Sigmoid colon (tissue), 7 donors: ENCODE results near the gene CLEC20A. TPM values are rescaled to one million over a fixed set of nuclear protein-coding genes. Genes with fewer than 3 reads are reported as not detected.

Experiments used
- DNase-seq: peaks from one replicate; pipeline ENCODE4 v3.0.0-alpha.2; 2019
- H3K27ac ChIP-seq, 4 donors: fragments of 200-600 bp; sonication (generic); one replicate each; pipeline ENCODE4 v1.5.1; 2016 to 2019; ENCODE audit warnings: mild to moderate bottlenecking in 1 of 4
- H3K27me3 ChIP-seq, 3 donors: fragments of 200-600 bp; sonication (generic); one replicate each; pipeline ENCODE4 v1.5.1; 2019; ENCODE audit warnings: mild to moderate bottlenecking in 1 of 3
- H3K36me3 ChIP-seq, 4 donors: fragments of 200-600 bp; sonication (generic); one replicate each; pipeline ENCODE4 v1.5.1; 2016 to 2019
- H3K4me1 ChIP-seq, 4 donors: fragments of 200-600 bp; sonication (generic); one replicate each; pipeline ENCODE4 v1.5.1; 2017 to 2019
- H3K4me3 ChIP-seq, 4 donors: fragments of 200-600 bp; sonication (generic); one replicate each; pipeline ENCODE4 v1.5.1; 2017 to 2019; ENCODE audit warnings: mild to moderate bottlenecking in 2 of 4, moderate library complexity in 1 of 4
- H3K9me3 ChIP-seq, 4 donors: fragments of 200-600 bp in 3 of 4; sonication (generic) in 3 of 4; one replicate each; pipeline versions ENCODE4 v1.5.1 to v1.6.1; 2013 to 2019
- EP300 ChIP-seq, 4 donors: sonication (generic); formaldehyde crosslinking; IDR thresholded peaks; one replicate each; pipeline ENCODE4 v1.6.1; 2017; ENCODE audit warnings: antibody characterized with exemption in 4 of 4
- POLR2A ChIP-seq, 2 donors: fragments of 450-650 bp; IDR thresholded peaks; one replicate each; pipeline ENCODE4 v1.6.1; 2016; ENCODE audit warnings: antibody characterized with exemption in 2 of 2, mild to moderate bottlenecking in 2 of 2, moderate library complexity in 2 of 2
- POLR2AphosphoS5 ChIP-seq, 4 donors: sonication (generic); formaldehyde crosslinking; IDR thresholded peaks; one replicate each; pipeline ENCODE4 v1.6.1; 2017; ENCODE audit warnings: antibody characterized with exemption in 4 of 4
- WGBS, 2 donors: extraction: QIAGEN DNeasy Blood & Tissue Kit; methylation state at CpG; one replicate each; pipeline ENCODE4 v1.1.7; 2013; 5-methylcytosine and 5-hydroxymethylcytosine counted together
- intact Hi-C: fragments of 100-400 bp; cut with DNase I; formaldehyde crosslinking; loops from one replicate; pipeline ENCODE4 v1.15.1; 2023
- polyA plus RNA-seq, 3 donors: library from polyadenylated mRNA; stranded (reverse); fragments of 200-250 nt; gene quantifications; one replicate each; pipeline ENCODE4 v1.2.3, GENCODE V29; 2013
- total RNA-seq, 4 donors: library from RNA; depleted of rRNA; stranded (reverse); fragments of >200 nt; gene quantifications; one replicate each; pipeline ENCODE4 v1.1.0, GENCODE V29; 2016
- TF ChIP-seq, protein P1 (sequence below), 4 experiments: fragments of 450-650 bp in 3 of 4; fragments of 200-600 bp in 1 of 4; IDR thresholded peaks; one replicate each; pipeline ENCODE4 v1.5.1; 2016 to 2019; ENCODE audit warnings: antibody characterized with exemption in 4 of 4, mild to moderate bottlenecking in 3 of 4, moderate library complexity in 2 of 4
- donor health status: healthy with polysubstance abuse.
- donor health status: Bipolar disorder and iron deficiency.
- donor health status: healthy.

Gene CLEC20A
- total and polyA plus RNA-seq, 7 donors = 1.3 TPM; not detected in 6

DNA sequence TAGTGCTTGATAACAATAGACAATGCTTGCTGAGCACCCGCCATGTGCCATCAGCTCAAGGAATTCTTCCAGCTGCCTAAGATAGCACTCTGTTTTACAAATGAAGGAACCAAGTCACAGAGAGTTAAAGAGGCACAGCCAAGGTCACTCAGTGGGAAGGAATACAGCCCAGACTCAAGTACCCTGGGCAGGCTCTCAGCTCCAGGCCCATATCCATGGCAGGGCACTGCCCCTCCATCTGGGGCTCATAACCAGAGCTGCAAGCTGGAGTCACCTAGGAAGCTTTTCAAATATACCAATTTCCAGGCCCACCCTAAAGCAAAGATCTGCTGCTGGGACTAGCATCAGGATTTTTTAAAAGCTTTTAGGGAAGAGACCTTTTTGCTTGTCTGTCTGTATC is 1.6 kb downstream of the CLEC20A start:
- no peak overlapping the region for H3K4me3 ChIP-seq
- WGBS, 2 donors = 96 to 100% methylated on average over 1 of the region's 1 CpG
- H3K36me3 ChIP-seq = no peaks in the 10 kb centered on the region
- no peaks in the 10 kb centered on the region for H3K27me3 ChIP-seq
- no peak overlapping the region for H3K27ac ChIP-seq
- H3K9me3 ChIP-seq = no peaks in the 10 kb centered on the region
- intact Hi-C loops = no loop called here
- no peak for DNase-seq
- no peak for TF ChIP-seq POLR2AphosphoS5 (IDR thresholded peaks at IDR 0.05)
- no peak for TF ChIP-seq POLR2A (IDR thresholded peaks at IDR 0.05)
- TF ChIP-seq, protein P1, sequence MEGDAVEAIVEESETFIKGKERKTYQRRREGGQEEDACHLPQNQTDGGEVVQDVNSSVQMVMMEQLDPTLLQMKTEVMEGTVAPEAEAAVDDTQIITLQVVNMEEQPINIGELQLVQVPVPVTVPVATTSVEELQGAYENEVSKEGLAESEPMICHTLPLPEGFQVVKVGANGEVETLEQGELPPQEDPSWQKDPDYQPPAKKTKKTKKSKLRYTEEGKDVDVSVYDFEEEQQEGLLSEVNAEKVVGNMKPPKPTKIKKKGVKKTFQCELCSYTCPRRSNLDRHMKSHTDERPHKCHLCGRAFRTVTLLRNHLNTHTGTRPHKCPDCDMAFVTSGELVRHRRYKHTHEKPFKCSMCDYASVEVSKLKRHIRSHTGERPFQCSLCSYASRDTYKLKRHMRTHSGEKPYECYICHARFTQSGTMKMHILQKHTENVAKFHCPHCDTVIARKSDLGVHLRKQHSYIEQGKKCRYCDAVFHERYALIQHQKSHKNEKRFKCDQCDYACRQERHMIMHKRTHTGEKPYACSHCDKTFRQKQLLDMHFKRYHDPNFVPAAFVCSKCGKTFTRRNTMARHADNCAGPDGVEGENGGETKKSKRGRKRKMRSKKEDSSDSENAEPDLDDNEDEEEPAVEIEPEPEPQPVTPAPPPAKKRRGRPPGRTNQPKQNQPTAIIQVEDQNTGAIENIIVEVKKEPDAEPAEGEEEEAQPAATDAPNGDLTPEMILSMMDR (IDR thresholded peaks at IDR 0.05) = no peak
- TF ChIP-seq EP300 (IDR thresholded peaks at IDR 0.05) = no peak
- H3K4me1 ChIP-seq = no peaks in the 10 kb centered on the region

DNA sequence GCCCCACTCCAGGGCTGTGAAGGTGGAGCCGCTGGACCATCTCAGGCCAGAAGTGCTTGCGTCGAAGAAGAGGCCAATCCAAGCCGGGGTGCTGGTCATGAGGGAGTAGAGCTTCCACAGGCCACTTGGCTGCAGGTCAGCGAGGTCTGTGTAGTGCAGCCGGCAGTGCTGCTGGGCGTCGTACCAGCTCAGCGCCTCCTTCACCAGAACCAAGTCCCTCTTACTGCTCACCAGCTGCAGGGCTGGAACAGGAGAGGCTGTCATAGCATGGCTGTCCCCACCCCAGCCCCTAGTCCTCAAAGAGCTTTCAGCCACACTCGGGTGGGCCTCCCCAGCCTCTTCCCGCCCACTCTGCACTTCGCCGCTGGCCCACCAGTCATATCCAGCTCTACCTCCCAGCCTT is 2.2 kb downstream of the CLEC20A start:
- no peak overlapping the region for H3K4me3 ChIP-seq
- intact Hi-C loops = no loop called here
- WGBS, 2 donors = 95 to 97% methylated on average over 13 of the region's 13 CpGs
- no peaks in the 10 kb centered on the region for H3K27me3 ChIP-seq
- no peak overlapping the region for H3K27ac ChIP-seq
- no peaks in the 10 kb centered on the region for H3K4me1 ChIP-seq
- H3K9me3 ChIP-seq = no peaks in the 10 kb centered on the region
- DNase-seq = no peak
- no peaks in the 10 kb centered on the region for H3K36me3 ChIP-seq
- TF ChIP-seq EP300 (IDR thresholded peaks at IDR 0.05) = no peak
- TF ChIP-seq, protein P1 (IDR thresholded peaks at IDR 0.05) = no peak
- no peak for TF ChIP-seq POLR2A (IDR thresholded peaks at IDR 0.05)
- no peak for TF ChIP-seq POLR2AphosphoS5 (IDR thresholded peaks at IDR 0.05)

DNA sequence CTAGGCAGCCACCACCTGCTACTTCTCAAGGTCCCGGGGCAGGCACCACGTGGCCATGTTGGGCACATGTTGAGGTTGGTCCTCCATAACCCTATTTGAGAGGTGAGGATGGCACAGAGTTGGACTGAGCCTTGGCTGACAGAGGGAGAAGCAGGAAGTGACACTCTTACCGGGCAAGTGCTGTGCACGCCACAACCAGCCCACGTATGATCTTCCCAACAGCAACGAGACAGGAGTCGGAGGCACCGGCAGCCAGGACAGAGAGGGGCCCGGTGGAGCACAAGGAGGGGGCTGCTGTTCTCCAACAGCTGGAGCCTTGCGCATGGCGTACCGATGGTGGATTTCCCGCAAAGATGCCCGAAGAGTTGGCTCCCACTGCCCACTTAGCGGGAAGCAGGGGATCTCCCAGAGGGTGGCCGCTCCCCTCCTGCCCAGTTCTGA is 3.4 kb downstream of the CLEC20A start:
- H3K36me3 ChIP-seq = no peaks in the 10 kb centered on the region
- H3K4me1 ChIP-seq = no peaks in the 10 kb centered on the region
- WGBS, 2 donors = 93 to 94% methylated on average over 16 of the region's 16 CpGs
- H3K9me3 ChIP-seq = no peaks in the 10 kb centered on the region
- no peaks in the 10 kb centered on the region for H3K27me3 ChIP-seq
- intact Hi-C loops = no loop called here
- no peak overlapping the region for H3K27ac ChIP-seq
- H3K4me3 ChIP-seq = no peak overlapping the region
- no peak for DNase-seq
- no peak for TF ChIP-seq POLR2AphosphoS5 (IDR thresholded peaks at IDR 0.05)
- no peak for TF ChIP-seq POLR2A (IDR thresholded peaks at IDR 0.05)
- no peak for TF ChIP-seq EP300 (IDR thresholded peaks at IDR 0.05)
- TF ChIP-seq, protein P1 (IDR thresholded peaks at IDR 0.05) = no peak

DNA sequence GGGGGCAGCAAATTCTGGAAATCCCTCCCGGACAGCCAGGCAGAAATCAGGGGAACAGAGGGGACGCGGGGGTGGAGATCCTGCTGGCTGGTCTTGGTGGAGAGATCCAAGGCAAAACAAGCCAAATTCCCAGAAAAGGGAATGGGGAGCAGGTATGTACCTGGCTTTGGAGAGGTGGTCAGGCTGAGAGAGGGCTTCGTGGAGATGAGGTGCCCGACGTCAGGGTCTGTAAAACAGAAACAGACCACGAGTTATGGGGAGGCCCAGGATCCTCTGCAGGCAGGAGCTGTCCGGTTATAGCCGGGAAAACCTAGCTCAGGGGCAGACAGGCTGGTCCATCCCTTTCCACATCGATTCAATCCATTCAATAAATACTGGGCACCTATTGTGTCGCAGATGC is 4.4 kb downstream of the CLEC20A start:
- TF ChIP-seq POLR2A (IDR thresholded peaks at IDR 0.05) (no peak), EP300 (IDR thresholded peaks at IDR 0.05) (no peak)
- Histone ChIP-seq H3K36me3 (no peaks in the 10 kb centered on the region), H3K4me1 (no peaks in the 10 kb centered on the region), H3K4me3 (no peak overlapping the region), H3K27me3 (peaks cover 0 to 6% (median 0%) of the 10 kb centered on the region in 3 donors), H3K27ac (no peak overlapping the region), H3K9me3 (no peaks in the 10 kb centered on the region)
- WGBS, 2 donors = 90 to 91% methylated on average over 11 of the region's 11 CpGs
- intact Hi-C loops = no loop called here
- DNase-seq = no peak

DNA sequence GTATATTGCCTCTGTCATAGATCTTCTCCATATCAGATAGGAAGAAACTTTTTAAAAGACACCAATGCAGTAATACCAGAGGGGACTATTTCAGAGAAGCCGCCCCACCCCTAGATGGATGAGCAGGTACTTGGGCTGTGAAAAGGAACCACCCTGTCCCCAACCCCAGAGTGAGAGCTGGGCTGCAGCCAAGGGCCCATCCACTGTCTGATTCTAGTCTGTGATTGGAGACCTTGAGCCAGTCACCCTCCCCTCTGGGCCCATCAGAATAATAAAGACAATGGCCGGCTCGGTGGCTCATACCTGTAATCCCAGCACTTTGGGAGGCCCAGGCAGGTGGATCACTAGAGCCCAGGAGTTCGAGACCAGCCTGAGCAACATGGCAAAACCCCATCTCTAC is 5.0 kb downstream of the CLEC20A start:
- WGBS, 2 donors = 91 to 92% methylated on average over 4 of the region's 4 CpGs
- no peak overlapping the region for H3K27ac ChIP-seq
- intact Hi-C loops = no loop called here
- no peak overlapping the region for H3K4me3 ChIP-seq
- peaks cover 0 to 12% (median 0%) of the 10 kb centered on the region in 3 donors for H3K27me3 ChIP-seq
- H3K36me3 ChIP-seq = no peaks in the 10 kb centered on the region
- H3K9me3 ChIP-seq = no peaks in the 10 kb centered on the region
- DNase-seq = no peak
- H3K4me1 ChIP-seq = peaks cover 0 to 5% (median 5%) of the 10 kb centered on the region in 4 donors
- TF ChIP-seq POLR2A (IDR thresholded peaks at IDR 0.05) (no peak), POLR2AphosphoS5 (IDR thresholded peaks at IDR 0.05) (no peak), EP300 (IDR thresholded peaks at IDR 0.05) (no peak)
- TF ChIP-seq, protein P1 (IDR thresholded peaks at IDR 0.05) = no peak
